ENCODE measurements around the gene ACE. TPM values are rescaled to one million over a fixed set of nuclear protein-coding genes. Genes with fewer than 3 reads are reported as not detected.

The ACE gene
- total RNA-seq, 1 donor from 2014 or later, result 6.4 TPM

- Mint-ChIP-seq H3K9me3 (ENCODE audit: low read depth) (no peaks in the 10 kb centered on the region), H3K36me3 (ENCODE audit: insufficient read depth) (no peaks in the 10 kb centered on the region), H3K27ac (no peak overlapping the region), H3K27me3 (peaks cover 34% of the 10 kb centered on the region), H3K4me3 (ENCODE audit: low read depth) (no peak overlapping the region), H3K4me1 (ENCODE audit: low read depth) (peaks cover 7% of the 10 kb centered on the region)
- TF ChIP-seq CTCF (IDR thresholded peaks at IDR 0.05; ENCODE audit: unreplicated experiment), result no peak
- no peak for DNase-seq (ENCODE audit: low spot score, unreplicated experiment)
These were observed 27.4 kb downstream of the ACE start for GRCh38 chr17:63504261-63504660.

- no peak overlapping the region for H3K27ac Mint-ChIP-seq
- peaks cover 33% of the 10 kb centered on the region for H3K27me3 Mint-ChIP-seq
- H3K4me1 Mint-ChIP-seq (ENCODE audit: low read depth), result peaks cover 7% of the 10 kb centered on the region
- no peak for DNase-seq (ENCODE audit: low spot score, unreplicated experiment)
- no peaks in the 10 kb centered on the region for H3K36me3 Mint-ChIP-seq (ENCODE audit: insufficient read depth)
- H3K4me3 Mint-ChIP-seq (ENCODE audit: low read depth), result no peak overlapping the region
- TF ChIP-seq CTCF (IDR thresholded peaks at IDR 0.05; ENCODE audit: unreplicated experiment), result no peak
- no peaks in the 10 kb centered on the region for H3K9me3 Mint-ChIP-seq (ENCODE audit: low read depth)
These were observed 28.5 kb downstream of the ACE start for GRCh38 chr17:63505341-63505740.

GRCh38 chr17:63506627-63507026 lies 29.8 kb downstream of the ACE start:
- no peak for TF ChIP-seq CTCF (IDR thresholded peaks at IDR 0.05; ENCODE audit: unreplicated experiment)
- H3K9me3 Mint-ChIP-seq (ENCODE audit: low read depth), result no peaks in the 10 kb centered on the region
- no peak overlapping the region for H3K4me3 Mint-ChIP-seq (ENCODE audit: low read depth)
- DNase-seq (ENCODE audit: low spot score, unreplicated experiment), result no peak
- H3K4me1 Mint-ChIP-seq (ENCODE audit: low read depth), result peaks cover 7% of the 10 kb centered on the region
- no peak overlapping the region for H3K27ac Mint-ChIP-seq
- H3K36me3 Mint-ChIP-seq (ENCODE audit: insufficient read depth), result no peaks in the 10 kb centered on the region
- H3K27me3 Mint-ChIP-seq, result peaks cover 24% of the 10 kb centered on the region

GRCh38 chr17:63511331-63511730 lies 34.5 kb downstream of the ACE start:
- H3K9me3 Mint-ChIP-seq (ENCODE audit: low read depth), result no peaks in the 10 kb centered on the region
- H3K4me1 Mint-ChIP-seq (ENCODE audit: low read depth), result no peaks in the 10 kb centered on the region
- H3K36me3 Mint-ChIP-seq (ENCODE audit: insufficient read depth), result no peaks in the 10 kb centered on the region
- no peak overlapping the region for H3K4me3 Mint-ChIP-seq (ENCODE audit: low read depth)
- no peak overlapping the region for H3K27ac Mint-ChIP-seq
- no peak for TF ChIP-seq CTCF (IDR thresholded peaks at IDR 0.05; ENCODE audit: unreplicated experiment)
- no peak for DNase-seq (ENCODE audit: low spot score, unreplicated experiment)
- H3K27me3 Mint-ChIP-seq, result peaks cover 9% of the 10 kb centered on the region

GRCh38 chr17:63512388-63512787 lies 35.5 kb downstream of the ACE start:
- H3K4me3 Mint-ChIP-seq (ENCODE audit: low read depth), result no peak overlapping the region
- no peaks in the 10 kb centered on the region for H3K36me3 Mint-ChIP-seq (ENCODE audit: insufficient read depth)
- H3K4me1 Mint-ChIP-seq (ENCODE audit: low read depth), result no peaks in the 10 kb centered on the region
- H3K27me3 Mint-ChIP-seq, result peaks cover 13% of the 10 kb centered on the region
- no peak overlapping the region for H3K27ac Mint-ChIP-seq
- no peak for TF ChIP-seq CTCF (IDR thresholded peaks at IDR 0.05; ENCODE audit: unreplicated experiment)
- DNase-seq (ENCODE audit: low spot score, unreplicated experiment), result no peak
- H3K9me3 Mint-ChIP-seq (ENCODE audit: low read depth), result no peaks in the 10 kb centered on the region

Measured in progenitor cell of endocrine pancreas (in vitro differentiated cells).